ENCODE results near the gene GBA2.

Gene GBA2

GRCh38 chr9:35748858-35749514 lies at the start of gene GBA2, which contains the start of gene RGP1:
Gene GBA2 (minus strand): TSS chr9:35749228. CDS start chr9:35748704, 524 bp downstream.
Gene RGP1 (plus strand): TSS chr9:35749287. CDS start chr9:35749756, 469 bp downstream.
- DNase-seq: peak; percentile 86

GRCh38 chr9:35797311-35798109 lies 48.5 kb upstream of the GBA2 start:
- no peak for DNase-seq

GRCh38 chr9:35795695-35796094 lies 46.7 kb upstream of the GBA2 start:
- DNase-seq: no peak

- no peak for DNase-seq
Measured at GRCh38 chr9:35793461-35793860, 44.4 kb upstream of the GBA2 start.

- no peak for DNase-seq
Measured at GRCh38 chr9:35792826-35793225, 43.8 kb upstream of the GBA2 start.

- DNase-seq: no peak
Measured at GRCh38 chr9:35792024-35792813, 43.2 kb upstream of the GBA2 start.

- DNase-seq: no peak
Measured at GRCh38 chr9:35791297-35791921, 42.4 kb upstream of the GBA2 start, which contains the start of gene NPR2. Gene NPR2 (plus strand): TSS chr9:35791591. CDS start chr9:35792409, 818 bp downstream.

- peak; percentile 67 for DNase-seq
Measured at GRCh38 chr9:35790385-35791296, 41.6 kb upstream of the GBA2 start.

GRCh38 chr9:35790025-35790384 lies 41.0 kb upstream of the GBA2 start:
- DNase-seq: no peak

GRCh38 chr9:35789541-35789940 lies 40.5 kb upstream of the GBA2 start:
- DNase-seq: no peak

GRCh38 chr9:35783418-35783817 lies 34.4 kb upstream of the GBA2 start:
- no peak for DNase-seq

- DNase-seq: no peak
Measured at GRCh38 chr9:35781066-35781465, 32.0 kb upstream of the GBA2 start.

- DNase-seq: no peak
Measured at GRCh38 chr9:35778496-35778895, 29.5 kb upstream of the GBA2 start.

GRCh38 chr9:35776018-35776417 lies 27.0 kb upstream of the GBA2 start:
- no peak for DNase-seq

GRCh38 chr9:35774907-35775635 lies 26.0 kb upstream of the GBA2 start:
- no peak for DNase-seq

- DNase-seq: no peak
Measured at GRCh38 chr9:35771943-35772342, 22.9 kb upstream of the GBA2 start.

GRCh38 chr9:35771534-35771933 lies 22.5 kb upstream of the GBA2 start:
- DNase-seq: no peak

- DNase-seq: no peak
Measured at GRCh38 chr9:35771075-35771433, 22.0 kb upstream of the GBA2 start.

GRCh38 chr9:35769763-35770162 lies 20.7 kb upstream of the GBA2 start:
- DNase-seq: no peak

GRCh38 chr9:35767458-35767857 lies 18.4 kb upstream of the GBA2 start:
- DNase-seq: no peak

- no peak for DNase-seq
Measured at GRCh38 chr9:35766997-35767396, 18.0 kb upstream of the GBA2 start.

Measured in activated CD8-positive, alpha-beta memory T cell treated with anti-CD3 and anti-CD28 coated beads, Interleukin-2, amount 50 U/mL, for 48 hours (primary cell).